Measurements from ENCODE around the gene ZFP82. TPM values are rescaled to one million over a fixed set of nuclear protein-coding genes. Genes with fewer than 3 reads are reported as not detected.

ZFP82 gene
- total RNA-seq, 4 donors from 2014 or later: 0.80 to 3.7 (median 2.4) TPM

- Histone ChIP-seq H3K9me3 (no peaks in the 10 kb centered on the region), H3K27me3 (peaks cover 11% of the 10 kb centered on the region), H3K27ac (peak overlapping the region in 2 of 4 donors; percentile 46 to 56), H3K36me3 (no peaks in the 10 kb centered on the region), H3K4me3 (peak overlapping the region; percentile 20 to 38 (median 27)), H3K4me1 (peaks cover 7 to 19% (median 13%) of the 10 kb centered on the region in 4 donors)
- intact Hi-C loops (cut with DNase I; ENCODE audit: low total_unique reads): no loop called here
- TF ChIP-seq CTCF (IDR thresholded peaks at IDR 0.05) (no peak), POLR2AphosphoS5 (IDR thresholded peaks at IDR 0.05) (no peak), POLR2A (IDR thresholded peaks at IDR 0.05) (no peak), EP300 (IDR thresholded peaks at IDR 0.05; ENCODE audit: low read depth) (no peak)
- DNase-seq: no peak
- 44 to 45% methylated on average over 13 to 46 of the region's 61 CpGs for WGBS, 2 donors (ENCODE audit: low coverage in 1 of 2)
- in situ Hi-C loops (cut with MboI; ENCODE audit: low pct_ligation_motif_present in 1 of 4, low pct_unique_long_range_greater_than_20kb in 1 of 4, low sequenced_read_pairs in 3 of 4): no loop called here
Observed at GRCh38 chr19:36420961-36421748, 2.7 kb upstream of the ZFP82 start.

- Histone ChIP-seq H3K36me3 (peaks cover 0 to 5% (median 0%) of the 10 kb centered on the region in 4 donors), H3K9me3 (peaks cover 0 to 4% of the 10 kb centered on the region in 2 donors), H3K27me3 (peaks cover 11% of the 10 kb centered on the region), H3K27ac (peak overlapping the region; percentile 85 to 90 (median 88)), H3K4me3 (peak overlapping the region; percentile 42 to 73 (median 68)), H3K4me1 (peaks cover 7 to 19% (median 13%) of the 10 kb centered on the region in 4 donors)
- WGBS, 2 donors (ENCODE audit: low coverage in 1 of 2): 43 to 70% methylated on average over 10 to 25 of the region's 25 CpGs
- intact Hi-C loops (cut with DNase I; ENCODE audit: low total_unique reads) (no loop called here), in situ Hi-C loops (cut with MboI; ENCODE audit: low pct_ligation_motif_present in 1 of 4, low pct_unique_long_range_greater_than_20kb in 1 of 4, low sequenced_read_pairs in 3 of 4) (no loop called here)
- TF ChIP-seq CTCF (IDR thresholded peaks at IDR 0.05): no peak
- DNase-seq: no peak
Observed at GRCh38 chr19:36417752-36418286, 625 bp downstream of the ZFP82 start.

GRCh38 chr19:36409841-36410240 is 8.6 kb downstream of the ZFP82 start:
- intact Hi-C loops (cut with DNase I; ENCODE audit: low total_unique reads): no loop called here
- Histone ChIP-seq H3K4me3 (no peak overlapping the region), H3K27me3 (no peaks in the 10 kb centered on the region), H3K9me3 (peaks cover 9 to 12% of the 10 kb centered on the region in 2 donors), H3K4me1 (no peaks in the 10 kb centered on the region), H3K36me3 (peaks cover 0 to 46% (median 21%) of the 10 kb centered on the region in 4 donors), H3K27ac (no peak overlapping the region)
- 96% methylated on average over 4 to 5 of the region's 5 CpGs for WGBS, 2 donors (ENCODE audit: low coverage in 1 of 2)
- TF ChIP-seq CTCF (IDR thresholded peaks at IDR 0.05): no peak
- TF ChIP-seq POLR2AphosphoS5 (IDR thresholded peaks at IDR 0.05): no peak
- TF ChIP-seq EP300 (IDR thresholded peaks at IDR 0.05; ENCODE audit: low read depth): no peak
- TF ChIP-seq POLR2A (IDR thresholded peaks at IDR 0.05): no peak
- no peak for DNase-seq
- in situ Hi-C loops (cut with MboI; ENCODE audit: low pct_ligation_motif_present in 1 of 4, low pct_unique_long_range_greater_than_20kb in 1 of 4, low sequenced_read_pairs in 3 of 4): no loop called here

GRCh38 chr19:36408101-36408500 is 10.3 kb downstream of the ZFP82 start:
- Histone ChIP-seq H3K36me3 (peaks cover 0 to 57% (median 28%) of the 10 kb centered on the region in 4 donors), H3K4me3 (no peak overlapping the region), H3K4me1 (no peaks in the 10 kb centered on the region), H3K27ac (no peak overlapping the region), H3K27me3 (no peaks in the 10 kb centered on the region), H3K9me3 (peaks cover 8 to 12% of the 10 kb centered on the region in 2 donors)
- WGBS, 2 donors (ENCODE audit: low coverage in 1 of 2): 85 to 87% methylated on average over 3 of the region's 3 CpGs
- DNase-seq: no peak
- intact Hi-C loops (cut with DNase I; ENCODE audit: low total_unique reads): no loop called here
- TF ChIP-seq EP300 (IDR thresholded peaks at IDR 0.05; ENCODE audit: low read depth) (no peak), POLR2A (IDR thresholded peaks at IDR 0.05) (no peak)
- in situ Hi-C loops (cut with MboI; ENCODE audit: low pct_ligation_motif_present in 1 of 4, low pct_unique_long_range_greater_than_20kb in 1 of 4, low sequenced_read_pairs in 3 of 4): no loop called here

Data from transverse colon (tissue), 4 donors.